Measurements from ENCODE around the gene MFRP. TPM values are rescaled to one million over a fixed set of nuclear protein-coding genes. Genes with fewer than 3 reads are reported as not detected.

MFRP gene
- total and polyA plus RNA-seq, 9 of the 15 experiments (the other 6 are each of a cell fraction or from before 2014, with no cell fraction given): not detected

DNA sequence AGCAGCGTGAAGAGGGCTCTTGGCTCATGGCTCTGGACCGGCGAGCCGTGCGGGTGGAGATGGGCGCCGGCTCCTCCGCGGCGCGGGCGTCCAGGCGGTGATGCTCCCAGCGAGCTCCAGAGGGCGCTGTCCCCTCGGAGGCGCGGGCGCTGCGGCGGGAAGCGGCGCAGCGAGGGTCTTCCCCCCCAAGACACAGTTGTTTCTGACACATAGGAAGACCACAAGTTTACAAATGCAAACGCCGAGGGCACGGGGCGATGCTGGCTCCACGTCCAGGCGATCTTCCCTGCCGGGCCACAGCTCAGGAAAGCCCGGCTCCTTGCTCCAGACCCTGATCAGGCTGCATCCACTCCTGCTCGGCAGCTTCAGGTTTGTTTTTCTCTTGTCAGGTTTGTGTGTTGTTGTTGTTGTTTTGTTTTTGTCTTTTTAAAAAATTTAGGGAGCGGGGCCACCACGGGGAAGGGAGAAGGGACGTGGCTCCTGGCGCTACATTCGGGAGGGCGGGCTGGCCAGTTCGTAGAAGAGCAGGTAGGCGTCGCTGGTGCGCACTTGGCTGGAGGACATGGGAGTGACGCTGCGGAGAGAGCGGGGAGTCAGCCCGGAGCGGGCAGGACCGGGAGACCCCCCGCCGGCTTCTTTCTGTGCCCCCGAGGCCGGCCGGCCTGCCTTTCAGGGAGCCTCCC, 10.0 kb upstream of the MFRP start (continued):
- no peak for TF ChIP-seq KLF13 (tag; IDR thresholded peaks at IDR 0.05; ENCODE audit: borderline replicate concordance, low read depth)
- no peak for TF ChIP-seq MCM2 (IDR thresholded peaks at IDR 0.05; ENCODE audit: low read depth)
- TF ChIP-seq, protein P1, sequence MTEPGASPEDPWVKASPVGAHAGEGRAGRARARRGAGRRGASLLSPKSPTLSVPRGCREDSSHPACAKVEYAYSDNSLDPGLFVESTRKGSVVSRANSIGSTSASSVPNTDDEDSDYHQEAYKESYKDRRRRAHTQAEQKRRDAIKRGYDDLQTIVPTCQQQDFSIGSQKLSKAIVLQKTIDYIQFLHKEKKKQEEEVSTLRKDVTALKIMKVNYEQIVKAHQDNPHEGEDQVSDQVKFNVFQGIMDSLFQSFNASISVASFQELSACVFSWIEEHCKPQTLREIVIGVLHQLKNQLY (CRISPR knock-in tag; conservative IDR thresholded peaks at IDR 0.05): no peak
- no peak for TF ChIP-seq MCM3 (IDR thresholded peaks at IDR 0.05)
- no peak for TF ChIP-seq GATA2 (CRISPR knock-in tag; IDR thresholded peaks at IDR 0.05)
- TF ChIP-seq NFE2L1 (tag; IDR thresholded peaks at IDR 0.05; ENCODE audit: borderline replicate concordance, low read depth): no peak
- TF ChIP-seq MAZ (CRISPR knock-in tag; conservative IDR thresholded peaks at IDR 0.05 in 1 of 2, IDR thresholded peaks at IDR 0.05 in 1 of 2): peak in 1 of 2 experiments; percentile 74; a peak in 3 of 4 replicates
- TF ChIP-seq ATF6 (CRISPR knock-in tag; IDR thresholded peaks at IDR 0.05): 0 out of 2 replicates have a peak, but pooled peaks have one; percentile 27
- TF ChIP-seq ZNF57 (CRISPR knock-in tag; IDR thresholded peaks at IDR 0.05): no peak
- TF ChIP-seq BRD9 (IDR thresholded peaks at IDR 0.05; ENCODE audit: low read depth, partially characterized antibody): peak; percentile 73
- no peak for TF ChIP-seq USF2 (CRISPR knock-in tag; IDR thresholded peaks at IDR 0.05)
- no peak for TF ChIP-seq GTF2E2 (tag; IDR thresholded peaks at IDR 0.05)
- no peak for TF ChIP-seq NR1H2 (CRISPR knock-in tag; IDR thresholded peaks at IDR 0.05)
- no peak for TF ChIP-seq TAF9B (IDR thresholded peaks at IDR 0.05; ENCODE audit: partially characterized antibody)
- TF ChIP-seq BCLAF1 (IDR thresholded peaks at IDR 0.05; ENCODE audit: borderline replicate concordance in 1 of 2, control insufficient read depth in 1 of 2, low read depth in 2 of 2, low read length in 1 of 2): no peak
- peak; percentile 67; the same call in 1 of the 2 replicates for TF ChIP-seq ARID2 (IDR thresholded peaks at IDR 0.05)
- TF ChIP-seq IRF2 (CRISPR knock-in tag; IDR thresholded peaks at IDR 0.05): no peak
- peak; percentile 47 for TF ChIP-seq SP1 (CRISPR knock-in tag; IDR thresholded peaks at IDR 0.05)
- TF ChIP-seq, protein P2, sequence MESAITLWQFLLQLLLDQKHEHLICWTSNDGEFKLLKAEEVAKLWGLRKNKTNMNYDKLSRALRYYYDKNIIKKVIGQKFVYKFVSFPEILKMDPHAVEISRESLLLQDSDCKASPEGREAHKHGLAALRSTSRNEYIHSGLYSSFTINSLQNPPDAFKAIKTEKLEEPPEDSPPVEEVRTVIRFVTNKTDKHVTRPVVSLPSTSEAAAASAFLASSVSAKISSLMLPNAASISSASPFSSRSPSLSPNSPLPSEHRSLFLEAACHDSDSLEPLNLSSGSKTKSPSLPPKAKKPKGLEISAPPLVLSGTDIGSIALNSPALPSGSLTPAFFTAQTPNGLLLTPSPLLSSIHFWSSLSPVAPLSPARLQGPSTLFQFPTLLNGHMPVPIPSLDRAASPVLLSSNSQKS (CRISPR knock-in tag; IDR thresholded peaks at IDR 0.05): no peak

Data from K562 (cell line).